ENCODE results near the gene HOXD13.

GRCh38 chr2:176075481-176075880 is 17.0 kb upstream of the HOXD13 start:
- TF ChIP-seq, protein P1, sequence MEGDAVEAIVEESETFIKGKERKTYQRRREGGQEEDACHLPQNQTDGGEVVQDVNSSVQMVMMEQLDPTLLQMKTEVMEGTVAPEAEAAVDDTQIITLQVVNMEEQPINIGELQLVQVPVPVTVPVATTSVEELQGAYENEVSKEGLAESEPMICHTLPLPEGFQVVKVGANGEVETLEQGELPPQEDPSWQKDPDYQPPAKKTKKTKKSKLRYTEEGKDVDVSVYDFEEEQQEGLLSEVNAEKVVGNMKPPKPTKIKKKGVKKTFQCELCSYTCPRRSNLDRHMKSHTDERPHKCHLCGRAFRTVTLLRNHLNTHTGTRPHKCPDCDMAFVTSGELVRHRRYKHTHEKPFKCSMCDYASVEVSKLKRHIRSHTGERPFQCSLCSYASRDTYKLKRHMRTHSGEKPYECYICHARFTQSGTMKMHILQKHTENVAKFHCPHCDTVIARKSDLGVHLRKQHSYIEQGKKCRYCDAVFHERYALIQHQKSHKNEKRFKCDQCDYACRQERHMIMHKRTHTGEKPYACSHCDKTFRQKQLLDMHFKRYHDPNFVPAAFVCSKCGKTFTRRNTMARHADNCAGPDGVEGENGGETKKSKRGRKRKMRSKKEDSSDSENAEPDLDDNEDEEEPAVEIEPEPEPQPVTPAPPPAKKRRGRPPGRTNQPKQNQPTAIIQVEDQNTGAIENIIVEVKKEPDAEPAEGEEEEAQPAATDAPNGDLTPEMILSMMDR (conservative IDR thresholded peaks at IDR 0.05; ENCODE audit: low read depth in 2 of 2): no peak
- TF ChIP-seq POLR2AphosphoS5 (IDR thresholded peaks at IDR 0.05; ENCODE audit: low read depth) (no peak), EZH2phosphoT487 (IDR thresholded peaks at IDR 0.05; ENCODE audit: unreplicated experiment) (no peak), EZH2 (IDR thresholded peaks at IDR 0.05; ENCODE audit: low read depth, unreplicated experiment) (no peak), JUNB (IDR thresholded peaks at IDR 0.05; ENCODE audit: unreplicated experiment) (no peak), CREB1 (CRISPR knock-in tag; IDR thresholded peaks at IDR 0.05; ENCODE audit: low read depth) (no peak), ZNF462 (CRISPR knock-in tag; IDR thresholded peaks at IDR 0.05) (no peak), ZNF114 (CRISPR knock-in tag; IDR thresholded peaks at IDR 0.05) (no peak), ZNF331 (CRISPR knock-in tag; IDR thresholded peaks at IDR 0.05; ENCODE audit: low read depth) (no peak)
- TF ChIP-seq, protein P2, sequence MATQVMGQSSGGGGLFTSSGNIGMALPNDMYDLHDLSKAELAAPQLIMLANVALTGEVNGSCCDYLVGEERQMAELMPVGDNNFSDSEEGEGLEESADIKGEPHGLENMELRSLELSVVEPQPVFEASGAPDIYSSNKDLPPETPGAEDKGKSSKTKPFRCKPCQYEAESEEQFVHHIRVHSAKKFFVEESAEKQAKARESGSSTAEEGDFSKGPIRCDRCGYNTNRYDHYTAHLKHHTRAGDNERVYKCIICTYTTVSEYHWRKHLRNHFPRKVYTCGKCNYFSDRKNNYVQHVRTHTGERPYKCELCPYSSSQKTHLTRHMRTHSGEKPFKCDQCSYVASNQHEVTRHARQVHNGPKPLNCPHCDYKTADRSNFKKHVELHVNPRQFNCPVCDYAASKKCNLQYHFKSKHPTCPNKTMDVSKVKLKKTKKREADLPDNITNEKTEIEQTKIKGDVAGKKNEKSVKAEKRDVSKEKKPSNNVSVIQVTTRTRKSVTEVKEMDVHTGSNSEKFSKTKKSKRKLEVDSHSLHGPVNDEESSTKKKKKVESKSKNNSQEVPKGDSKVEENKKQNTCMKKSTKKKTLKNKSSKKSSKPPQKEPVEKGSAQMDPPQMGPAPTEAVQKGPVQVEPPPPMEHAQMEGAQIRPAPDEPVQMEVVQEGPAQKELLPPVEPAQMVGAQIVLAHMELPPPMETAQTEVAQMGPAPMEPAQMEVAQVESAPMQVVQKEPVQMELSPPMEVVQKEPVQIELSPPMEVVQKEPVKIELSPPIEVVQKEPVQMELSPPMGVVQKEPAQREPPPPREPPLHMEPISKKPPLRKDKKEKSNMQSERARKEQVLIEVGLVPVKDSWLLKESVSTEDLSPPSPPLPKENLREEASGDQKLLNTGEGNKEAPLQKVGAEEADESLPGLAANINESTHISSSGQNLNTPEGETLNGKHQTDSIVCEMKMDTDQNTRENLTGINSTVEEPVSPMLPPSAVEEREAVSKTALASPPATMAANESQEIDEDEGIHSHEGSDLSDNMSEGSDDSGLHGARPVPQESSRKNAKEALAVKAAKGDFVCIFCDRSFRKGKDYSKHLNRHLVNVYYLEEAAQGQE (IDR thresholded peaks at IDR 0.05; ENCODE audit: unreplicated experiment): no peak
